HepG2 (cell line): ENCODE measurements around the gene TNFRSF6B. TPM values are rescaled to one million over a fixed set of nuclear protein-coding genes. Genes with fewer than 3 reads are reported as not detected.

Experiments used
- ATRX ChIP-seq: sonication (generic); formaldehyde crosslinking; IDR thresholded peaks from 2 replicates; pipeline ENCODE4 v1.4.0; 2020; ENCODE audit warnings: missing genetic modification reagents, borderline replicate concordance
- GTF2F1 ChIP-seq: fragments of 150-350 bp; IDR thresholded peaks from 2 replicates; pipeline ENCODE4 v1.6.1; 2014; ENCODE audit warnings: low read length
- HOXD1 ChIP-seq: sonication (generic); formaldehyde crosslinking; IDR thresholded peaks from 2 replicates; pipeline ENCODE4 v1.5.0; 2020; ENCODE audit warnings: missing genetic modification reagents
- KAT2B ChIP-seq: fragments of 150-350 bp; IDR thresholded peaks from 2 replicates; pipeline ENCODE4 v1.6.1; 2014; ENCODE audit warnings: low read depth, low read length, borderline replicate concordance
- KDM5A ChIP-seq: fragments of 200-600 bp; sonication (generic); IDR thresholded peaks from 2 replicates; pipeline ENCODE4 v1.7.0; 2018; ENCODE audit warnings: antibody characterized with exemption, mild to moderate bottlenecking, low read length, borderline replicate concordance
- KLF12 ChIP-seq: sonication (generic); formaldehyde crosslinking; IDR thresholded peaks from 2 replicates; pipeline ENCODE4 v1.4.0; 2020; ENCODE audit warnings: missing genetic modification reagents, borderline replicate concordance
- MTF1 ChIP-seq: sonication (generic); formaldehyde crosslinking; IDR thresholded peaks from 2 replicates; pipeline ENCODE4 v1.5.0; 2020; ENCODE audit warnings: missing genetic modification reagents
- SAP130 ChIP-seq: IDR thresholded peaks from 2 replicates; pipeline ENCODE4 v1.6.1; 2016; ENCODE audit warnings: low read depth
- SIX1 ChIP-seq: sonication (generic); formaldehyde crosslinking; IDR thresholded peaks from 2 replicates; pipeline ENCODE4 v1.4.0; 2020; ENCODE audit warnings: missing genetic modification reagents, borderline replicate concordance
- SP140L ChIP-seq: sonication (generic); formaldehyde crosslinking; IDR thresholded peaks from 2 replicates; pipeline ENCODE4 v1.4.0; 2020; ENCODE audit warnings: missing genetic modification reagents, borderline replicate concordance
- SP2 ChIP-seq: sonication (generic); formaldehyde crosslinking; IDR thresholded peaks from 2 replicates; pipeline ENCODE4 v1.5.1; 2020; ENCODE audit warnings: mild to moderate bottlenecking, missing genetic modification reagents
- TCF7L2 ChIP-seq: IDR thresholded peaks from 2 replicates; pipeline ENCODE4 v1.6.1; 2011; ENCODE audit warnings: mild to moderate bottlenecking, low read depth, low read length, moderate library complexity
- YY1 ChIP-seq: IDR thresholded peaks from 2 replicates; pipeline ENCODE4 v1.6.1; 2011; ENCODE audit warnings: low read length, low read depth, moderate library complexity, mild to moderate bottlenecking; ENCODE audit not compliant: insufficient read depth, insufficient replicate concordance
- ZBTB7B ChIP-seq: sonication (generic); formaldehyde crosslinking; IDR thresholded peaks from 2 replicates; pipeline ENCODE4 v1.4.0; 2020; ENCODE audit warnings: missing genetic modification reagents
- ZNF224 ChIP-seq: sonication (generic); formaldehyde crosslinking; IDR thresholded peaks from 2 replicates; pipeline ENCODE4 v1.5.0; 2020; ENCODE audit warnings: mild to moderate bottlenecking, missing genetic modification reagents
- ZNF331 ChIP-seq: sonication (generic); formaldehyde crosslinking; IDR thresholded peaks from 2 replicates; pipeline ENCODE4 v1.4.0; 2020; ENCODE audit warnings: missing genetic modification reagents
- ZNF616 ChIP-seq: sonication (generic); formaldehyde crosslinking; IDR thresholded peaks from 2 replicates; pipeline ENCODE4 v1.5.0; 2020; ENCODE audit warnings: low read depth, mild to moderate bottlenecking, missing genetic modification reagents
- ZNF780A ChIP-seq: sonication (generic); formaldehyde crosslinking; IDR thresholded peaks from 2 replicates; pipeline ENCODE4 v1.8.0; 2022; ENCODE audit warnings: mild to moderate bottlenecking, missing genetic modification reagents, moderate library complexity
- polyA plus RNA-seq, 8 experiments: library from polyadenylated mRNA; depleted of rRNA in 3 of 8; stranded (reverse) in 7 of 8; unstranded in 1 of 8; fragments of >200 nt; fragmentation: Illumina TruSeq in 4 of 8; extraction: Trizol in 4 of 8; gene quantifications; 2 replicates each; pipeline versions ENCODE4 v1.2.1 to v1.2.3, GENCODE V29; 2011 to 2016; ENCODE audit warnings: low read depth in 4 of 8, missing spikeins in 1 of 8, mixed read lengths in 1 of 8; ENCODE audit not compliant: insufficient read depth in 1 of 8
- total RNA-seq, 5 experiments: library from RNA; depleted of rRNA; stranded (reverse); fragments of >200 nt; fragmentation: Illumina TruSeq; extraction: Trizol; gene quantifications; 2 replicates each; pipeline ENCODE4 v1.2.3, GENCODE V29; 2016; ENCODE audit warnings: low read depth in 1 of 5
- TF ChIP-seq, protein P1 (sequence below): IDR thresholded peaks from 2 replicates; pipeline ENCODE4 v1.6.1; 2016; ENCODE audit warnings: low read depth, control low read depth
- TF ChIP-seq, protein P2 (sequence below): sonication (generic); formaldehyde crosslinking; IDR thresholded peaks from 2 replicates; pipeline ENCODE4 v1.4.0; 2020; ENCODE audit warnings: mild to moderate bottlenecking, missing genetic modification reagents
- TF ChIP-seq, protein P3 (sequence below): sonication (generic); formaldehyde crosslinking; IDR thresholded peaks from 2 replicates; pipeline ENCODE4 v1.5.1; 2020; ENCODE audit warnings: missing genetic modification reagents, mild to moderate bottlenecking, borderline replicate concordance
- TF ChIP-seq, protein P4 (sequence below): sonication (generic); formaldehyde crosslinking; conservative IDR thresholded peaks from 2 replicates; pipeline ENCODE4 v1.5.0; 2020; ENCODE audit warnings: missing genetic modification reagents

Gene TNFRSF6B
- total and polyA plus RNA-seq, 2 of the 13 experiments (the other 11 are each of a cell fraction or from before 2014, with no cell fraction given) = 0.24 TPM; not detected in 1

DNA sequence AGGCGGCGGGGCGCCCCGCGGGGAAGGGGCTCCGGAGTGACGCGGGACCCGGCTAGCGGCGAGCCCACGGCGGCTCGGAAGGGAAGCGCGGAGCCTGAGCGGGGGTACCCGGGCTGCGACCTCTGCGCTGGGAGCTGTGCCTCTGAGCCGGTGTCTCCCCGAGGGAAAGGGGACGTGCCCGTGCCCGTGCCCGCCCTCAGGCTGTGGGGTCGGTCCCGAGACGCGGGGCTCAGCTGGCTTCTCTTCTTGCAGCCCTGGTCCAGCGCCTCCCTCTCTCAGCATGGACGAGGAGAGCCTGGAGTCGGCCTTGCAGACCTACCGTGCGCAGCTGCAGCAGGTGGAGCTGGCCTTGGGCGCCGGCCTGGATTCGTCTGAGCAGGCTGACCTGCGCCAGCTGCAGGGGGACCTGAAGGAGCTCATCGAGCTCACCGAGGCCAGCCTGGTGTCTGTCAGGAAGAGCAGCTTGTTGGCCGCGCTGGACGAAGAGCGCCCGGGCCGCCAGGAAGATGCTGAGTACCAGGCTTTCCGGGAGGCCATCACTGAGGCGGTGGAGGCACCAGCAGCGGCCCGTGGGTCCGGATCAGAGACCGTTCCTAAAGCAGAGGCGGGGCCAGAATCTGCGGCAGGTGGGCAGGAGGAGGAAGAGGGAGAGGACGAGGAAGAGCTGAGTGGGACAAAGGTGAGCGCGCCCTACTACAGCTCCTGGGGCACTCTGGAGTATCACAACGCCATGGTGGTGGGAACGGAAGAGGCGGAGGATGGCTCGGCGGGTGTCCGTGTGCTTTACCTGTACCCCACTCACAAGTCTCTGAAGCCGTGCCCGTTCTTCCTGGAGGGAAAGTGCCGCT lies 12.1 kb downstream of the TNFRSF6B start (continued):
- TF ChIP-seq ZNF331 (CRISPR knock-in tag) (no peak), ZNF780A (CRISPR knock-in tag) (no peak), GTF2F1 (no peak), ZNF224 (CRISPR knock-in tag) (no peak), SP140L (CRISPR knock-in tag) (no peak), SAP130 (no peak), TCF7L2 (no peak), ATRX (CRISPR knock-in tag) (no peak), SP2 (CRISPR knock-in tag) (no peak), KAT2B (no peak), KLF12 (CRISPR knock-in tag) (no peak; the same call in 1 of the 2 replicates), ZBTB7B (CRISPR knock-in tag) (no peak; the same call in 1 of the 2 replicates), HOXD1 (CRISPR knock-in tag) (0 out of 2 replicates have a peak, but pooled peaks have one; percentile 60), SIX1 (CRISPR knock-in tag) (no peak), MTF1 (CRISPR knock-in tag) (no peak), ZNF616 (CRISPR knock-in tag) (0 out of 2 replicates have a peak, but pooled peaks have one; percentile 60), YY1 (no peak), KDM5A (peak; percentile 34)
- TF ChIP-seq, protein P1, sequence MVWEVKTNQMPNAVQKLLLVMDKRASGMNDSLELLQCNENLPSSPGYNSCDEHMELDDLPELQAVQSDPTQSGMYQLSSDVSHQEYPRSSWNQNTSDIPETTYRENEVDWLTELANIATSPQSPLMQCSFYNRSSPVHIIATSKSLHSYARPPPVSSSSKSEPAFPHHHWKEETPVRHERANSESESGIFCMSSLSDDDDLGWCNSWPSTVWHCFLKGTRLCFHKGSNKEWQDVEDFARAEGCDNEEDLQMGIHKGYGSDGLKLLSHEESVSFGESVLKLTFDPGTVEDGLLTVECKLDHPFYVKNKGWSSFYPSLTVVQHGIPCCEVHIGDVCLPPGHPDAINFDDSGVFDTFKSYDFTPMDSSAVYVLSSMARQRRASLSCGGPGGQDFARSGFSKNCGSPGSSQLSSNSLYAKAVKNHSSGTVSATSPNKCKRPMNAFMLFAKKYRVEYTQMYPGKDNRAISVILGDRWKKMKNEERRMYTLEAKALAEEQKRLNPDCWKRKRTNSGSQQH = no peak
- TF ChIP-seq, protein P2, sequence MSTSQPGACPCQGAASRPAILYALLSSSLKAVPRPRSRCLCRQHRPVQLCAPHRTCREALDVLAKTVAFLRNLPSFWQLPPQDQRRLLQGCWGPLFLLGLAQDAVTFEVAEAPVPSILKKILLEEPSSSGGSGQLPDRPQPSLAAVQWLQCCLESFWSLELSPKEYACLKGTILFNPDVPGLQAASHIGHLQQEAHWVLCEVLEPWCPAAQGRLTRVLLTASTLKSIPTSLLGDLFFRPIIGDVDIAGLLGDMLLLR = no peak
- TF ChIP-seq, protein P3, sequence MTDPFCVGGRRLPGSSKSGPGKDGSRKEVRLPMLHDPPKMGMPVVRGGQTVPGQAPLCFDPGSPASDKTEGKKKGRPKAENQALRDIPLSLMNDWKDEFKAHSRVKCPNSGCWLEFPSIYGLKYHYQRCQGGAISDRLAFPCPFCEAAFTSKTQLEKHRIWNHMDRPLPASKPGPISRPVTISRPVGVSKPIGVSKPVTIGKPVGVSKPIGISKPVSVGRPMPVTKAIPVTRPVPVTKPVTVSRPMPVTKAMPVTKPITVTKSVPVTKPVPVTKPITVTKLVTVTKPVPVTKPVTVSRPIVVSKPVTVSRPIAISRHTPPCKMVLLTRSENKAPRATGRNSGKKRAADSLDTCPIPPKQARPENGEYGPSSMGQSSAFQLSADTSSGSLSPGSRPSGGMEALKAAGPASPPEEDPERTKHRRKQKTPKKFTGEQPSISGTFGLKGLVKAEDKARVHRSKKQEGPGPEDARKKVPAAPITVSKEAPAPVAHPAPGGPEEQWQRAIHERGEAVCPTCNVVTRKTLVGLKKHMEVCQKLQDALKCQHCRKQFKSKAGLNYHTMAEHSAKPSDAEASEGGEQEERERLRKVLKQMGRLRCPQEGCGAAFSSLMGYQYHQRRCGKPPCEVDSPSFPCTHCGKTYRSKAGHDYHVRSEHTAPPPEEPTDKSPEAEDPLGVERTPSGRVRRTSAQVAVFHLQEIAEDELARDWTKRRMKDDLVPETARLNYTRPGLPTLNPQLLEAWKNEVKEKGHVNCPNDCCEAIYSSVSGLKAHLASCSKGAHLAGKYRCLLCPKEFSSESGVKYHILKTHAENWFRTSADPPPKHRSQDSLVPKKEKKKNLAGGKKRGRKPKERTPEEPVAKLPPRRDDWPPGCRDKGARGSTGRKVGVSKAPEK (CRISPR knock-in tag) = no peak
- TF ChIP-seq, protein P4, sequence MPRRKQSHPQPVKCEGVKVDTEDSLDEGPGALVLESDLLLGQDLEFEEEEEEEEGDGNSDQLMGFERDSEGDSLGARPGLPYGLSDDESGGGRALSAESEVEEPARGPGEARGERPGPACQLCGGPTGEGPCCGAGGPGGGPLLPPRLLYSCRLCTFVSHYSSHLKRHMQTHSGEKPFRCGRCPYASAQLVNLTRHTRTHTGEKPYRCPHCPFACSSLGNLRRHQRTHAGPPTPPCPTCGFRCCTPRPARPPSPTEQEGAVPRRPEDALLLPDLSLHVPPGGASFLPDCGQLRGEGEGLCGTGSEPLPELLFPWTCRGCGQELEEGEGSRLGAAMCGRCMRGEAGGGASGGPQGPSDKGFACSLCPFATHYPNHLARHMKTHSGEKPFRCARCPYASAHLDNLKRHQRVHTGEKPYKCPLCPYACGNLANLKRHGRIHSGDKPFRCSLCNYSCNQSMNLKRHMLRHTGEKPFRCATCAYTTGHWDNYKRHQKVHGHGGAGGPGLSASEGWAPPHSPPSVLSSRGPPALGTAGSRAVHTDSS = no peak
